ENCODE results near the gene DPEP1. TPM values are rescaled to one million over a fixed set of nuclear protein-coding genes. Genes with fewer than 3 reads are reported as not detected.

Gene DPEP1
- total and polyA plus RNA-seq, 8 donors, result 0.23 to 12.3 (median 1.00) TPM; not detected in 2

GRCh38 chr16:89572485-89573205 lies 40.8 kb upstream of the DPEP1 start:
- intact Hi-C loops (cut with DNase I; ENCODE audit: low total_unique reads), result loop anchor here (10.0 kb wide), 1 partner anchor 72 kb away; no protein-coding TSS in a partner anchor
- H3K4me3 ChIP-seq, result no peak overlapping the region
- no peak overlapping the region for H3K27ac ChIP-seq
- no peak for TF ChIP-seq CTCF (IDR thresholded peaks at IDR 0.05)
- no peak for TF ChIP-seq POLR2A (IDR thresholded peaks at IDR 0.05)
- no peak for TF ChIP-seq EP300 (IDR thresholded peaks at IDR 0.05)
- TF ChIP-seq POLR2AphosphoS5 (IDR thresholded peaks at IDR 0.05), result no peak
- H3K36me3 ChIP-seq, result no peaks in the 10 kb centered on the region
- H3K27me3 ChIP-seq, result peaks cover 23 to 93% (median 41%) of the 10 kb centered on the region in 3 donors
- WGBS, 5 donors, result 65 to 69% (median 67%) methylated on average over 13 to 19 of the region's 19 CpGs
- no peak for DNase-seq
- peaks cover 20 to 31% (median 25%) of the 10 kb centered on the region in 4 donors for H3K4me1 ChIP-seq
- H3K9me3 ChIP-seq, result no peaks in the 10 kb centered on the region

DNA sequence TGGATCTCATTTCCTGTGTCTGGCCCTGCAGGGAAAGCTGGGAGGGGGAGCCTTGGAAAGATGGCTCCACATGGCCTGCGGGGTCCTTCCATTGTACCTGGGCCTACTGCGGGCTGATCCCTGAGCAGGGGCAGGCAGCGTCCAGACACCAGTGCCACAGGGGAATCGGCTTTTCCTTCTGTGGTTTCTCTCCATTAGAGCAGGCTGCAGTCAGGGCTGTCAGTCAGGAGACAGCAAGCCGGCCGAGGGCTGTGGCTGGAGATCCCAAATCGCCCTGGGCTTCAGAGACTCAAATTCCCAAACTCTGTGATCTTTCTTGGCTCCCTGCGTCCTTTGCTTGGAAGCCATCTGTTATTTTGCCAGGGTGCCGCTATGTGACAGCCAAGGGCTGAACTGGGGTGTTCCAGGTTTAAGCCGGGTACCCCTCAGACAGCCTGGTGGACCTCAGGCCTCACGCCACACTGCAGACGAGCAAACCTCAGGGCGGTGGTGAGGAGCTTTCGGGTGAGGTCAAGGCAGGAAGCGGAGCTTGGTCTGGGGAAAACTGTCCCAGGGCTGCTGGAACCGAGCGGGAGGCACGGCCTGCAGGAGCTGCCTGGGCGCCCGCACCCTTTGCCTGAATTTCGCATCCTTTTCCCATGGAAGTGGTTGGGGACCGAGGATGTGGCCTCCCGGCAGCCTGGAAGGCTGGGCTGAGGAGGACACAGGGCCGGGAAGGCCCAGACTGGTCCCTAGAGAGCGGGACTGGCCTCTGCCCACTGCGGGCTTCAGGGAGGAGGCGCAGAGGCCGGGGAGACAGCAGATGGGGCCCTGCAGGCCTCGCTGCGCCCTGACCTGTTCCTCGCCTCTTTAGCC lies 39.4 kb upstream of the DPEP1 start:
- no peak overlapping the region for H3K27ac ChIP-seq
- H3K9me3 ChIP-seq, result no peaks in the 10 kb centered on the region
- TF ChIP-seq POLR2A (IDR thresholded peaks at IDR 0.05), result no peak
- TF ChIP-seq EP300 (IDR thresholded peaks at IDR 0.05), result no peak
- TF ChIP-seq CTCF (IDR thresholded peaks at IDR 0.05), result no peak
- TF ChIP-seq POLR2AphosphoS5 (IDR thresholded peaks at IDR 0.05), result no peak
- WGBS, 5 donors, result 70 to 88% (median 77%) methylated on average over 13 to 31 of the region's 31 CpGs
- intact Hi-C loops (cut with DNase I; ENCODE audit: low total_unique reads), result loop anchor here (10.0 kb wide), 1 partner anchor 71 kb away; no protein-coding TSS in a partner anchor
- no peak for DNase-seq
- peaks cover 20 to 31% (median 25%) of the 10 kb centered on the region in 4 donors for H3K4me1 ChIP-seq
- no peaks in the 10 kb centered on the region for H3K36me3 ChIP-seq
- H3K27me3 ChIP-seq, result peaks cover 23 to 90% (median 41%) of the 10 kb centered on the region in 3 donors
- H3K4me3 ChIP-seq, result peak overlapping the region in 2 of 4 donors; percentile 31 to 46

- peaks cover 20 to 31% (median 25%) of the 10 kb centered on the region in 4 donors for H3K4me1 ChIP-seq
- no peaks in the 10 kb centered on the region for H3K36me3 ChIP-seq
- intact Hi-C loops (cut with DNase I; ENCODE audit: low total_unique reads), result loop anchor here (10.0 kb wide), 1 partner anchor 70 kb away; no protein-coding TSS in a partner anchor
- H3K27me3 ChIP-seq, result peaks cover 23 to 83% (median 41%) of the 10 kb centered on the region in 3 donors
- 1 to 4% (median 2%) methylated on average over 24 to 55 of the region's 55 CpGs for WGBS, 5 donors
- no peak overlapping the region for H3K27ac ChIP-seq
- peak; percentile 77 to 86 for DNase-seq
- peak overlapping the region; percentile 29 to 46 (median 30) for H3K4me3 ChIP-seq
- TF ChIP-seq EP300 (IDR thresholded peaks at IDR 0.05) (no peak), CTCF (IDR thresholded peaks at IDR 0.05) (peak in 4 of 7 experiments; percentile 42 to 72 (median 64)), POLR2AphosphoS5 (IDR thresholded peaks at IDR 0.05) (peak in 1 of 3 donors; percentile 45)
- no peaks in the 10 kb centered on the region for H3K9me3 ChIP-seq
These were observed 38.7 kb upstream of the DPEP1 start for GRCh38 chr16:89574681-89575246.
